ENCODE data around the gene LRRC55.

Gene LRRC55

GRCh38 chr11:57233702-57234101 lies 51.9 kb downstream of the LRRC55 start:
- TF ChIP-seq, protein P1, sequence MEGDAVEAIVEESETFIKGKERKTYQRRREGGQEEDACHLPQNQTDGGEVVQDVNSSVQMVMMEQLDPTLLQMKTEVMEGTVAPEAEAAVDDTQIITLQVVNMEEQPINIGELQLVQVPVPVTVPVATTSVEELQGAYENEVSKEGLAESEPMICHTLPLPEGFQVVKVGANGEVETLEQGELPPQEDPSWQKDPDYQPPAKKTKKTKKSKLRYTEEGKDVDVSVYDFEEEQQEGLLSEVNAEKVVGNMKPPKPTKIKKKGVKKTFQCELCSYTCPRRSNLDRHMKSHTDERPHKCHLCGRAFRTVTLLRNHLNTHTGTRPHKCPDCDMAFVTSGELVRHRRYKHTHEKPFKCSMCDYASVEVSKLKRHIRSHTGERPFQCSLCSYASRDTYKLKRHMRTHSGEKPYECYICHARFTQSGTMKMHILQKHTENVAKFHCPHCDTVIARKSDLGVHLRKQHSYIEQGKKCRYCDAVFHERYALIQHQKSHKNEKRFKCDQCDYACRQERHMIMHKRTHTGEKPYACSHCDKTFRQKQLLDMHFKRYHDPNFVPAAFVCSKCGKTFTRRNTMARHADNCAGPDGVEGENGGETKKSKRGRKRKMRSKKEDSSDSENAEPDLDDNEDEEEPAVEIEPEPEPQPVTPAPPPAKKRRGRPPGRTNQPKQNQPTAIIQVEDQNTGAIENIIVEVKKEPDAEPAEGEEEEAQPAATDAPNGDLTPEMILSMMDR (IDR thresholded peaks at IDR 0.05; ENCODE audit: insufficient read depth, missing control alignments): no peak
- FAIRE-seq: no peak
- DNase-seq (ENCODE audit: insufficient read length, low spot score): no peak

GRCh38 chr11:57235761-57236703 lies 54.3 kb downstream of the LRRC55 start:
- no peak for DNase-seq (ENCODE audit: insufficient read length, low spot score)
- FAIRE-seq: no peak
- TF ChIP-seq, protein P1 (IDR thresholded peaks at IDR 0.05; ENCODE audit: insufficient read depth, missing control alignments): no peak

GRCh38 chr11:57237204-57237681 lies 55.5 kb downstream of the LRRC55 start, which contains the start of gene APLNR:
TSS of gene APLNR (minus strand) at chr11:57237250. CDS start at chr11:57237004, 246 bp downstream.
- DNase-seq (ENCODE audit: insufficient read length, low spot score) (no peak), FAIRE-seq (no peak)
- TF ChIP-seq, protein P1 (IDR thresholded peaks at IDR 0.05; ENCODE audit: insufficient read depth, missing control alignments): no peak

DNA sequence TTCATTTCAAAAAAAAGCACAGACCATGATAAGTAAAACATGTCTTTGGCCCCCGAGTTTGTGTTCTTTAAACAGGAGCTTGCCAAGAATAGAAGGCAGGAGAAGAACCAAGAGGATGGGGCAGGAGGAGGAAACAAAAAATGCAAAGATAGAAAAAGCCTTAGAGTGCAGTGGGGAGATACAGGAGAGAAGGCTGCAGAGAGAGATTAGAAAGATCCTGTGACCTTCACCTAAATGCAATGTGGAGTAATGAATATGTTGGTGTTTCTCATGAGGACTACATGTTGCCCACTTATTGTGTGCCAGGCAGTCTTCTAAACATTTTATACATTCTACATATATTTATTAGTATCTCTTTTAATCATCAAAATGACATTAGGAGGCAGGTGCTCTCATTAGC lies 57.6 kb downstream of the LRRC55 start:
- DNase-seq (ENCODE audit: insufficient read length, low spot score): no peak
- FAIRE-seq: no peak
- TF ChIP-seq, protein P1 (IDR thresholded peaks at IDR 0.05; ENCODE audit: insufficient read depth, missing control alignments): no peak

DNA sequence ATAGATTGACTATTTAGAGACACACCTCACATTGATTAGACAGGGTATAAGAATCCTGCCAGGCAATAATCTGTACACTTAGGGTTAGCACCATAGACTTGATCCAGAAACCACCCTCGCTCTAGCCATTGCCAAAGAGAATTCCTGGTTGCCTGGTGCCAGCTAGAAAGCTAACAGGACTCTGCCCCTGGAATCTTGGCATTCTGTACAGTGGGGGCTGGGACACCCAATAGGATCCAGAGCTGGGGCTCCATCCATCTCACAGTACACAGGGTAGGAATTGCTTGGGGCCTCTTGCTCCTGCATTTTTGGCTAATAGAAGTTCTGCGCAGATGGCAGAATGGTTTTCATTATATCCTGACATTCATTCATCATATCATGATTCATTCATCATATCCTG lies 58.3 kb downstream of the LRRC55 start:
- FAIRE-seq (no peak), DNase-seq (ENCODE audit: insufficient read length, low spot score) (no peak)
- TF ChIP-seq, protein P1 (IDR thresholded peaks at IDR 0.05; ENCODE audit: insufficient read depth, missing control alignments): no peak

DNA sequence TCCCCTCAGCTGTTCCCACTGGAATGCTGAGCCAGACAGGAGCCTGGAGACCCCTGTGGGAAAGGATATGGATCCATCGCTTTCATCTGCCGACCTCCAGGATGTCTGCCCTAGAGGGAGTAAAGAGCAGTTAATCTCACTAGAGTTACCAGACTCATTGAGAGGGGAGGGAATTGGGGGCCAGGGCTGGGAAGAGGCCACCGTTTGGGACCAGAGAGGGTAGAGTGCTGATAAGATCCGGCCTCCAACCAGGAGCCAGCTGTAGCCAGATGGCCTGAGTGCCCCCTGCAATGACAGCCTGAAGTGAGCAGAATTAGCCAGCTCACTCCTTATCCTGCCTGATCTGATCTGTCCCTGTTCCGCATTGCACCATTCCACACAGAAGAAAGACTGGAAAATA lies 59.0 kb downstream of the LRRC55 start:
- DNase-seq (ENCODE audit: insufficient read length, low spot score) (no peak), FAIRE-seq (no peak)
- TF ChIP-seq, protein P1 (IDR thresholded peaks at IDR 0.05; ENCODE audit: insufficient read depth, missing control alignments): no peak

All from D721Med (cell line).